GM10266 (cell line): ENCODE measurements around the gene NEDD4L.

Experiments used
- DNase-seq: peaks from one replicate; pipeline ENCODE4 v3.0.0; 2012; ENCODE audit errors: extremely low spot score
- CTCF ChIP-seq: IDR thresholded peaks from 2 replicates; pipeline ENCODE4 v1.5.1; 2012; ENCODE audit warnings: mild to moderate bottlenecking, low read depth; ENCODE audit not compliant: control insufficient read depth, insufficient read depth; ENCODE audit errors: missing control alignments

Gene NEDD4L

DNA sequence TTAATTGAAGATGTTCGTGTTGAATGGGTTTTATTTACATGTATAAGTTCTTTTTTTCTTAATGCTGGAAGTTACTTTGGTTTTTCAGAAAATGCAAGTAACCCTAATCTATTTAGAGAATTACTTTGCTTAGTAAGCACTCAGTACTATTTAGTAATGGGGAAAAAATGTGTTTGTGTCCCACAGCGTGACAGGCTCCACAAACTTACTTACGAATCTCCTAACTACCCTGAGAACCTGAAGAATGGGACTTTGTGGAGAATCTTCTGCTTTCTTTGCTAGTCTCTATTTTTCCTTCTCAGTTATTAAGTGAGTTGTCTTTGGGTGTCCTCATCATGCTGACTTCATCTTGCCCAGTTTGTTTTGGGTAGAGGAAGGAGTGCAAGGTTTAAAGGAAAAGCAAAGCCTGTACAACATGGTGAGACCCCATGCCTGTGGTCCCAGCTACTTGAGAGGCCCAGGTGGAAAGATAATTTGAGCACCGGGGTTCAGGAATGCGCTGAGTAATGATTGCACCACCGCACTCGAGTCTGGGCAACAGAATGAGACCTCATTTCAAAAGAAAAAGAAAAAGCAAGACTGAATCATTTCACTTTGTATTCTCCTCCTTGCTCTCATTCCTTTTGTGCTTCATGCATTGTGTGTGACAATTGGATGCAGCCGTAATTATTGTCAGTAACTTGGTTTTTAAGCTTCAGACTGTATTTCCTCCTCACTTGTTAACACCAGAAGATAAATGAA, 10.2 kb downstream of the NEDD4L start:
- no peak for DNase-seq
- no peak for TF ChIP-seq CTCF

- TF ChIP-seq CTCF, result no peak
- DNase-seq, result no peak
Observed at GRCh38 chr18:58055890-58056558, 12.0 kb downstream of the NEDD4L start.

- no peak for TF ChIP-seq CTCF
- no peak for DNase-seq
Observed at GRCh38 chr18:58056852-58057251, 12.8 kb downstream of the NEDD4L start.

- no peak for DNase-seq
- TF ChIP-seq CTCF, result no peak
Observed at GRCh38 chr18:58057291-58057965, 13.4 kb downstream of the NEDD4L start.

DNA sequence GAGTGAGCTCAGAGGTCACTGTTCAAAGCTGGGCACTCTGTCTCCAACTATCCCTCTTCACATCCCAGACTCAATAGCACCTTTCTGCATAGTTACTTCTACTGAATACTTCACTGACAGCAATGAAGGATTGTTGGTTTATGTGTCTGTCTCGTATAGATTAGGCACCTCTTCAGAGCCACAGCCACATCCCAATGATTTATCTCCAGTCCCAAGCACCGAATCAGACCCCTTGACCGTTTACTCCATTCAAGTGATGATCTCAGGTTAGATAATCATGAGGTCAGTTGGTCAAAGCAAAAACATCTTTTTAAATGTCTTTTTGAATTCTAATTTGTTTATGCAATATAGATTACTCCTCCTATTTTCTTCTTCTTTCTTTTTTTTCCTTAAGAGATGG, 14.7 kb downstream of the NEDD4L start:
- no peak for DNase-seq
- no peak for TF ChIP-seq CTCF

DNA sequence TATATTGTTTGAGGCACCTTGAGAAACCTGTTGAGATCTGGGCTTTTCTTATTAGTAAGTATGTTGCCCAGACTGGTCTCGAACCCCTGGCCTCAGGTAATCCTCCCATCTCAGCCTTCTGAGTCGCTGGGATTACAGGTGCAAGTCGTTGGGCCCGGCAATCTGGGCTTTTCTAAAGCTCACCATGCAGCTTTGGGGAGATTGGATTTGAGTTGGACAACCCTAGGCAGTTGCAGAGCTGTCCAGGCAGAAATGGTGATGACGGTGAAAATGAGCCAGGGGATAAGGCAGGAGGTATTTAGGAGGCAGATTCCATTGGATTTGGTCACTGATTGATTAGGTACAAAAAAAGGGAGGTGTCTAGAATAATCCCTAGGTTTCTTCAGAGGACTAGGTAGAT, 16.2 kb downstream of the NEDD4L start:
- no peak for TF ChIP-seq CTCF
- DNase-seq, result no peak

- TF ChIP-seq CTCF, result no peak
- no peak for DNase-seq
Observed at GRCh38 chr18:58061349-58061748, 17.3 kb downstream of the NEDD4L start.
